IPS DF 4.7 (cell line): ENCODE data around the gene FUBP1.
"Not testable (repeated sequence)": the region's sequence is repeated elsewhere in the genome, so short reads cannot be mapped to it uniquely, and the experiment has no call there.

ENCODE experiments used
- DNase-seq: peaks from one replicate; pipeline ENCODE4 v3.0.0-alpha.2; 2013; ENCODE audit warnings: low spot score; ENCODE audit errors: extremely low read depth

Gene FUBP1

DNA sequence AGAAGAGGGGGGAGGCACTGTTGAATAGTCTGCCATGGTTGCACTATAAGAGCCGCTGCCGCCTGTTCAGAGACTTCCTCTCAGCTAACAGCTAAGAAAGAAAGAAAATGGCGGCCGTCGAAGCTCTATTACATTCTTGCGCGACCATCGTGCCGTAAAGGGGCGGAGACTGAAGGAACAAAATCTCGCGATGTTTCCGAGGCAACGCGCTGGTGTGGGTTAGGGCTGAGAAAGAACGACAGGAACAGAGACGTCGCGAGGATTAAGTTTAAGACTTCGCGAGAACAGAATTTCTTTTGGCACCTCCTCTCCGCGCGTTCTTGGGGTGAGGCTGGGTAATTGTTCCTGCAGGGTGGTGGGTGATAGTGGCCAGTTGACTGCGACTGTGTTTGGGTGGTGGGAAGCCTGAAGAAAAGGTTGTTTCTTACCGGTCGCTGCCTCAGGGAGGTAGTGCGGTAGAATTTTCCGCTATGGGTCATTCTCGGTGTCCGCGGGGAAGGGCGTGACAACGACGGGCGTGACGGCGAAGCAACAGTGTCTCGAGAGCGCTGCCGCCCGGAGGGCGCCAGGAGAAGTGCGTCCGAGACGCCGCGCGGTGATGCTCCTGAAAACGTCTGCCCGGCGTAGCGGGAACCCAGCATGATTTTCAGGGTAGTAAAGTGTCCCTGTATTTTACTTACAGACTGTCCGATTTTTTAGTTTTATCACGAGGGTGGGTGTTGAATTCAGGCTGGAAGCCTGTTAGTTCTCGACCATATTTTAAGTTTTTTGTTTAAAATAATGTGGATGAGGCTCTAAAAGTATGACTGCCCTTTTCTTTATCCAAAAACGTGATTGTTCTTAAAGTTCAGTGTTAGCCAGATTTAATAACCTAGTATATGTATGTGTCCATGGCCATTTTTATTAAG lies at the start of gene FUBP1:
TSS of gene FUBP1 (minus strand) at position 104 of the 908 bp plus-strand sequence. CDS start at position 36, 68 bp downstream.
- DNase-seq = peak; percentile 96

DNA sequence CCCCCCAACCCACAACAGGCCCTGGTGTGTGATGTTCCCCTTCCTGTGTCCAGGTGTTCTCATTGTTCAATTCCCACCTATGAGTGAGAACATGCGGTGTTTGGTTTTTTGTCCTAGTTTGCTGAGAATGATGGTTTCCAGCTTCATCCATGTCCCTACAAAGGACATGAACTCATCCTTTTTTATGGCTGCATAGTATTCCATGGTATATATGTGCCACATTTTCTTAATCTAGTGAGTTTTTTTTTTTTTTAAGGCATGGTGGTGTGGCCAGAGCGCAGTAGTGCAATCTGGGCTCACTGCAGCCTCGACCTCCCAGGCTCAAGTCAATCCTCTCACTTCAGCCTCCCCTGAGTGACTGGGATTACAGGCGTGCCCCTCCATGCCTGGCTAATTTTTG lies 42.3 kb upstream of the FUBP1 start:
- DNase-seq = not testable (repeated sequence)

- DNase-seq = no peak
Measured at GRCh38 chr1:78019024-78019423, 40.2 kb upstream of the FUBP1 start.

DNA sequence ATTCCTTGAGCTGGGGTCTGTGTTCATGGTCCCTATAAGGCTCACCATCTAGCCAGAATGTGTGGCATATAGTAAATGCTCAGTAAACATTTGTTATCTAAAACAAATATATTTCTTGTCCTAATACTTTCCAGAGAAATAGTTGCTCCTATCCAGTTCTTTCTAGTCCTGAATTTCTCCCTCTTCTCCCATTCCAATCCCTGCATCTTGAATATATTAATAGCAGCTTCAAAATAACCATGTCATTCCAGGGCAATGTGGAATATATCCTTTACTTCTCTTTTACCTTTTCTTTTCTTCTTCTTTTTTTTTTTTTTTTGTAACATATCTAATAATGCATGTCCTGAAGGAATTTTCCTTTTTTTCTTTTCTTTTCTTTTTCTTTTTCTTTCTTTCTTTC lies 36.3 kb upstream of the FUBP1 start:
- no peak for DNase-seq

- DNase-seq = no peak
Measured at GRCh38 chr1:78011050-78011449, 32.2 kb upstream of the FUBP1 start.

DNA sequence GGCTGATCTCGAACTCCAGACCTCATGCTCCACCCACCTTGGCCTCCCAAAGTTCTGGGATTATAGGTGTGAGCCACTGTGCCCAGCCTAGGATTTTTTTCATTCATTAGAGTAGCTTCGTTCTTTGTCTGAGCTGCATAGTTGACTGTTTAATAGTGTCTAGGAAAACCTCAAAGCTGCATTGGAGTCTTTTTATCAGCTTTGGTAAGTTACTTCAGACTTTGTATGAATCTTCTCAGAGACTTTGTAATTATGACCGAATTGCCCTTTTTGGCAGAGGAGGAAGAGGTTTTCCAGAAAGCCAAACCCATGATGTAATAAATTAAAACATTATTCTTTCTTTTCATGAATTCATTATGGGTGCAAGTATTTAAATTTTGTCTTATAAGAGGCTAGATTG lies 31.0 kb upstream of the FUBP1 start:
- no peak for DNase-seq

- DNase-seq = no peak
Measured at GRCh38 chr1:78009276-78009675, 30.4 kb upstream of the FUBP1 start.

- no peak for DNase-seq
Measured at GRCh38 chr1:78007677-78008341, 28.9 kb upstream of the FUBP1 start.

- no peak for DNase-seq
Measured at GRCh38 chr1:78006521-78006920, 27.6 kb upstream of the FUBP1 start.

- DNase-seq = no peak
Measured at GRCh38 chr1:78005755-78006154, 26.9 kb upstream of the FUBP1 start.

GRCh38 chr1:78005448-78005722 lies 26.5 kb upstream of the FUBP1 start:
- no peak for DNase-seq

DNA sequence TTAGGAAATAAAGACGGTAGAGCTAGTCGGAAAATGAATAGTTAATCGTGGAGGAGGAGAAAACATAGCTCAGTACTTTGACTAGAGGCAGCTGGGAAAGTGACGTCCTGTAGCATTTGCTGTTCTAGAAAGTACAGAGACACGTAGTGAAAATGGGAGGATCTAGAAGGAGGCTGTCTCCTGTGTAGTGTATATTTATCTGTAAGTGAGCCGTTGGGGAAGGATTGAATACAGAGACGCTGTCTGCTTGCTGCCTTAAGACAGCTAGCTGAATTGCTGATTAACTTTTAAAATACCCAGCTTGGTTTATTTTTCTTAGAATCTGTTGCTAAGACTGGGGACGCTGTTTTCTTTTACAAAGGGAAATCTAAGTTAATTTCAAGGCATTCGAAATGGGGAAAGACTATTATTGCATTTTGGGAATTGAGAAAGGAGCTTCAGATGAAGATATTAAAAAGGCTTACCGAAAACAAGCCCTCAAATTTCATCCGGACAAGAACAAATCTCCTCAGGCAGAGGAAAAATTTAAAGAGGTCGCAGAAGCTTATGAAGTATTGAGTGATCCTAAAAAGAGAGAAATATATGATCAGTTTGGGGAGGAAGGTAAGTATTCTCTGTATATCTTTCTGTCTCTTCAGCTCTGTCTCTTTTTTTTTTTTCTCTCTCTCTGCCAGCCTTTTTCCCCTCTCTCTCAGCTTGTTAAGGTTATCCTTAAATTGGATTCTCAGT lies 26.0 kb upstream of the FUBP1 start, which contains the start of gene DNAJB4:
TSS of gene DNAJB4 (plus strand) at position 221 of the 729 bp plus-strand sequence. CDS start at position 393, 172 bp downstream.
- peak; percentile 38 for DNase-seq

- peak; percentile 36 for DNase-seq
Measured at GRCh38 chr1:78003882-78004718, 25.2 kb upstream of the FUBP1 start.

GRCh38 chr1:78003070-78003746 lies 24.3 kb upstream of the FUBP1 start:
- no peak for DNase-seq

GRCh38 chr1:78000536-78000935 lies 21.7 kb upstream of the FUBP1 start:
- not testable (repeated sequence) for DNase-seq

GRCh38 chr1:77996734-77997133 lies 17.9 kb upstream of the FUBP1 start:
- DNase-seq = no peak

DNA sequence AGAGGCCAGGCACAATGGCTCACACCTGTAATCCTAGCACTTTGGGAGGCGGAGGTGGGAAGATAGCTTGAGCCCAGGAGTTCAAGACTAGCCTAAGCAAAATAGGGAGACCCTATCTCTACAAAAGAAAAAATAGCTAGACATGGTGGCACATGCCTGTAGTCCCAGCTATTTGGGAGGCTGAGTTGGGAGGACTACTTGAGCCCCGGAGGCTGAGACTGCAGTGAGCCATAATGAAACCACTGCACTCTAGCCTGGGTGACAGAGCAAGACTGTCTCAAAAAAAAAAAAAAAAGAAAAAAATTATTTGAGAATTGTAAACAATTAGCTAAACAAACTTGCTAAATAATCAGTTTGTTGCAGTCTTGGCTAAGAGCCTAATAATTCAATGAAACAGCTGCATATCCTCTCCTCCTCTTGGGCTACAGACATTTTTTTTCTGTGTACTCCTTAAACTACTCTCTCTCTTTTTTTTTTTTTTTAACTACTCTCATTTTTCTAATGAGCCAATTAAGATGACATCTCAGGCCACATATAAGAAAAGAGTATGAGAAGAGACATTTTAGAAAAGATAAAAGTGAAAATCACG lies 15.3 kb upstream of the FUBP1 start:
- DNase-seq = no peak

DNA sequence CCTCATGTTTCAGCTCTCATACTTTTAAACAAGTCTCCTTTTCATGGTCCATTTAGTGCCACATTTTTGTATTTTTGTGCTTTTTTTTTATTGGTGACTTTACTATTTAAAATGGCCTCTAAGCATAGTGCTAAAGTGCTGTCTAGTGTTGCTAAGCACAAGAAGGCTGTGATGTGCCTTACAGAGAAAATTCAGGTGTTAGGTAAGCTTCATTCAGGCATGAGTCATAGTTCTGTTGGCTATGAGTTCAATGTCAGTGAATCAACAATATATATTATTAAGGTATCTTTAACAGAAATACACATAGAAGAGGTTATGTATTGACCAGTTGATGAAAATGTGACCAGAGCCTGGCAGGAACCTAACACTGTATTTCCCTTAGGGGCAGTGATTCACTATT lies 12.8 kb upstream of the FUBP1 start:
- DNase-seq = no peak

DNA sequence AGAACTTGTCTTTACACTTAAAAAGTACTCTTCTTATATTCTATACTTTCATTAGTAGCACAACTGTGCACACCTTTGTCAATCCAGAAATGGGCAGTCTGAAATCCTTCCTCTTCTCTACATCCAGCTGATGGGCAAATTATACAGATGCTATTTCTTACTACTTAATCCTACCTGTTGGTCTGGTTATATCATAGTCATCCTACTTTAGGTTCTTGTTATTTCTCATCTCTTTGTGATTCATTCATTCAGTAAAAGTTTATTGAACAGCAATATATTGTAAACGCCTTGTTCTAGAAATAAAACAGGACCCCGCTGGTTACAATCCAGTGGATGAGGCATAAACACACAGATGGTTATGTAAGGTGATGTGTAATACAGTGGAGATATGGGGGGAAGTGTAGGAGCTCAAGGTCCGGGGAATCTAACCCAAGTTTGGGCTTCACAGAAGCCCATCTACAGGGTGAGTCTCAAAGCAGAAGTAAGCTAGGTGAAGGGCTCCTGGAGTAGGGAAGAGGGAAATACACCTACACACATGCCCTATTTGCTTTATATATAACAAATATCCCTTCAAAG lies 11.8 kb upstream of the FUBP1 start:
- no peak for DNase-seq

GRCh38 chr1:77989744-77990143 lies 10.9 kb upstream of the FUBP1 start:
- no peak for DNase-seq
